HepG2 (cell line): Measurements from ENCODE around the gene SERPINA3. TPM values are rescaled to one million over a fixed set of nuclear protein-coding genes. Genes with fewer than 3 reads are reported as not detected.

Source experiments
- CENPX ChIP-seq: sonication (generic); formaldehyde crosslinking; IDR thresholded peaks from 2 replicates; pipeline ENCODE4 v1.9.0; 2021; ENCODE audit warnings: mild to moderate bottlenecking, missing genetic modification reagents, moderate library complexity
- GATAD2A ChIP-seq: IDR thresholded peaks from 2 replicates; pipeline ENCODE4 v1.6.1; 2016
- MTA1 ChIP-seq: sonication (generic); formaldehyde crosslinking; IDR thresholded peaks from 2 replicates; pipeline ENCODE4 v1.4.0; 2020; ENCODE audit warnings: missing genetic modification reagents, mild to moderate bottlenecking, borderline replicate concordance
- SCMH1 ChIP-seq: sonication (generic); formaldehyde crosslinking; IDR thresholded peaks from 2 replicates; pipeline ENCODE4 v1.9.0; 2021; ENCODE audit warnings: missing genetic modification reagents, mild to moderate bottlenecking, borderline replicate concordance
- TBX2 ChIP-seq: sonication (generic); formaldehyde crosslinking; IDR thresholded peaks from 2 replicates; pipeline ENCODE4 v1.5.0; 2020; ENCODE audit warnings: missing genetic modification reagents, mild to moderate bottlenecking, borderline replicate concordance
- ZNF883 ChIP-seq: sonication (generic); formaldehyde crosslinking; IDR thresholded peaks from 2 replicates; pipeline ENCODE4 v1.5.1; 2020; ENCODE audit warnings: mild to moderate bottlenecking, missing genetic modification reagents; ENCODE audit errors: not compliant biosample characterization
- polyA plus RNA-seq, 8 experiments: library from polyadenylated mRNA; depleted of rRNA in 3 of 8; stranded (reverse) in 7 of 8; unstranded in 1 of 8; fragments of >200 nt; fragmentation: Illumina TruSeq in 4 of 8; extraction: Trizol in 4 of 8; gene quantifications; 2 replicates each; pipeline versions ENCODE4 v1.2.1 to v1.2.3, GENCODE V29; 2011 to 2016; ENCODE audit warnings: low read depth in 4 of 8, missing spikeins in 1 of 8, mixed read lengths in 1 of 8; ENCODE audit not compliant: insufficient read depth in 1 of 8
- total RNA-seq, 5 experiments: library from RNA; depleted of rRNA; stranded (reverse); fragments of >200 nt; fragmentation: Illumina TruSeq; extraction: Trizol; gene quantifications; 2 replicates each; pipeline ENCODE4 v1.2.3, GENCODE V29; 2016; ENCODE audit warnings: low read depth in 1 of 5
- TF ChIP-seq, protein P1 (sequence below): sonication (generic); formaldehyde crosslinking; IDR thresholded peaks from 2 replicates; pipeline ENCODE4 v1.4.0; 2020; ENCODE audit warnings: missing genetic modification reagents, borderline replicate concordance
- TF ChIP-seq, protein P2 (sequence below), 2 experiments: fragments of 450-650 bp in 1 of 2; sonication (generic) in 1 of 2; formaldehyde crosslinking in 1 of 2; IDR thresholded peaks; 2 replicates each; pipeline versions ENCODE4 v1.6.1 to v1.8.0; 2016 to 2022; ENCODE audit warnings: antibody characterized with exemption in 1 of 2, mild to moderate bottlenecking in 1 of 2, missing genetic modification reagents in 1 of 2
- TF ChIP-seq, protein P3 (sequence below): sonication (generic); formaldehyde crosslinking; IDR thresholded peaks from 2 replicates; pipeline ENCODE4 v1.4.0; 2020; ENCODE audit warnings: missing genetic modification reagents, borderline replicate concordance
- TF ChIP-seq, protein P4 (sequence below): sonication (generic); formaldehyde crosslinking; IDR thresholded peaks from 2 replicates; pipeline ENCODE4 v1.4.0; 2020; ENCODE audit warnings: missing genetic modification reagents, borderline replicate concordance

SERPINA3 gene
- total and polyA plus RNA-seq, 2 of the 13 experiments (the other 11 are each of a cell fraction or from before 2014, with no cell fraction given) = 825 to 2,200 TPM

DNA sequence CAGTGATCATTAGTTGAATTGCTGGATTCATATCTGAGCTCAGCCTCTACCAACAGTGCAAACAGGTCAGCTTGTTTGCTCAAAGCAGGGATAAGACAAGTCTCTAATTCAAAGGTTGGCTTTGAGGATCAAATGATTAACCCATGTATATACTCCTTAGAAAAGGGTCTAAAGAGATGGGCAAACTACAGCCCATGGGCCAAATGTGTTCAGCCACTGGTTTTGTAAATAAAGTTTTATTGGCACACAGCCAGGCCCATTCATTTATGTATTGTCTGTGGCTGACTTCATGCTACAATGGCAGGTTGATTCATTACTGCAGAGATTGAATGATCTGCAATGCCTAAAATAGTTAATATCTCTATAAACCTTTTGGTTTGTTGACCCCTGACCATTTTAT, 47.8 kb upstream of the SERPINA3 start (continued):
- TF ChIP-seq, protein P1, sequence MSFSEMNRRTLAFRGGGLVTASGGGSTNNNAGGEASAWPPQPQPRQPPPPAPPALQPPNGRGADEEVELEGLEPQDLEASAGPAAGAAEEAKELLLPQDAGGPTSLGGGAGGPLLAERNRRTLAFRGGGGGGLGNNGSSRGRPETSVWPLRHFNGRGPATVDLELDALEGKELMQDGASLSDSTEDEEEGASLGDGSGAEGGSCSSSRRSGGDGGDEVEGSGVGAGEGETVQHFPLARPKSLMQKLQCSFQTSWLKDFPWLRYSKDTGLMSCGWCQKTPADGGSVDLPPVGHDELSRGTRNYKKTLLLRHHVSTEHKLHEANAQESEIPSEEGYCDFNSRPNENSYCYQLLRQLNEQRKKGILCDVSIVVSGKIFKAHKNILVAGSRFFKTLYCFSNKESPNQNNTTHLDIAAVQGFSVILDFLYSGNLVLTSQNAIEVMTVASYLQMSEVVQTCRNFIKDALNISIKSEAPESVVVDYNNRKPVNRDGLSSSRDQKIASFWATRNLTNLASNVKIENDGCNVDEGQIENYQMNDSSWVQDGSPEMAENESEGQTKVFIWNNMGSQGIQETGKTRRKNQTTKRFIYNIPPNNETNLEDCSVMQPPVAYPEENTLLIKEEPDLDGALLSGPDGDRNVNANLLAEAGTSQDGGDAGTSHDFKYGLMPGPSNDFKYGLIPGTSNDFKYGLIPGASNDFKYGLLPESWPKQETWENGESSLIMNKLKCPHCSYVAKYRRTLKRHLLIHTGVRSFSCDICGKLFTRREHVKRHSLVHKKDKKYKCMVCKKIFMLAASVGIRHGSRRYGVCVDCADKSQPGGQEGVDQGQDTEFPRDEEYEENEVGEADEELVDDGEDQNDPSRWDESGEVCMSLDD = no peak
- TF ChIP-seq SCMH1 (CRISPR knock-in tag) (no peak), MTA1 (CRISPR knock-in tag) (no peak), TBX2 (CRISPR knock-in tag) (no peak), GATAD2A (0 out of 2 replicates have a peak, but pooled peaks have one; percentile 18), CENPX (CRISPR knock-in tag) (no peak), ZNF883 (no peak)
- TF ChIP-seq, protein P2, sequence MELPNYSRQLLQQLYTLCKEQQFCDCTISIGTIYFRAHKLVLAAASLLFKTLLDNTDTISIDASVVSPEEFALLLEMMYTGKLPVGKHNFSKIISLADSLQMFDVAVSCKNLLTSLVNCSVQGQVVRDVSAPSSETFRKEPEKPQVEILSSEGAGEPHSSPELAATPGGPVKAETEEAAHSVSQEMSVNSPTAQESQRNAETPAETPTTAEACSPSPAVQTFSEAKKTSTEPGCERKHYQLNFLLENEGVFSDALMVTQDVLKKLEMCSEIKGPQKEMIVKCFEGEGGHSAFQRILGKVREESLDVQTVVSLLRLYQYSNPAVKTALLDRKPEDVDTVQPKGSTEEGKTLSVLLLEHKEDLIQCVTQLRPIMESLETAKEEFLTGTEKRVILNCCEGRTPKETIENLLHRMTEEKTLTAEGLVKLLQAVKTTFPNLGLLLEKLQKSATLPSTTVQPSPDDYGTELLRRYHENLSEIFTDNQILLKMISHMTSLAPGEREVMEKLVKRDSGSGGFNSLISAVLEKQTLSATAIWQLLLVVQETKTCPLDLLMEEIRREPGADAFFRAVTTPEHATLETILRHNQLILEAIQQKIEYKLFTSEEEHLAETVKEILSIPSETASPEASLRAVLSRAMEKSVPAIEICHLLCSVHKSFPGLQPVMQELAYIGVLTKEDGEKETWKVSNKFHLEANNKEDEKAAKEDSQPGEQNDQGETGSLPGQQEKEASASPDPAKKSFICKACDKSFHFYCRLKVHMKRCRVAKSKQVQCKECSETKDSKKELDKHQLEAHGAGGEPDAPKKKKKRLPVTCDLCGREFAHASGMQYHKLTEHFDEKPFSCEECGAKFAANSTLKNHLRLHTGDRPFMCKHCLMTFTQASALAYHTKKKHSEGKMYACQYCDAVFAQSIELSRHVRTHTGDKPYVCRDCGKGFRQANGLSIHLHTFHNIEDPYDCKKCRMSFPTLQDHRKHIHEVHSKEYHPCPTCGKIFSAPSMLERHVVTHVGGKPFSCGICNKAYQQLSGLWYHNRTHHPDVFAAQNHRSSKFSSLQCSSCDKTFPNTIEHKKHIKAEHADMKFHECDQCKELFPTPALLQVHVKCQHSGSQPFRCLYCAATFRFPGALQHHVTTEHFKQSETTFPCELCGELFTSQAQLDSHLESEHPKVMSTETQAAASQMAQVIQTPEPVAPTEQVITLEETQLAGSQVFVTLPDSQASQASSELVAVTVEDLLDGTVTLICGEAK (IDR thresholded peaks at IDR 0.05) = peak; percentile 90
- TF ChIP-seq, protein P2 (CRISPR knock-in tag; IDR thresholded peaks at IDR 0.05) = peak; percentile 99
- TF ChIP-seq, protein P3, sequence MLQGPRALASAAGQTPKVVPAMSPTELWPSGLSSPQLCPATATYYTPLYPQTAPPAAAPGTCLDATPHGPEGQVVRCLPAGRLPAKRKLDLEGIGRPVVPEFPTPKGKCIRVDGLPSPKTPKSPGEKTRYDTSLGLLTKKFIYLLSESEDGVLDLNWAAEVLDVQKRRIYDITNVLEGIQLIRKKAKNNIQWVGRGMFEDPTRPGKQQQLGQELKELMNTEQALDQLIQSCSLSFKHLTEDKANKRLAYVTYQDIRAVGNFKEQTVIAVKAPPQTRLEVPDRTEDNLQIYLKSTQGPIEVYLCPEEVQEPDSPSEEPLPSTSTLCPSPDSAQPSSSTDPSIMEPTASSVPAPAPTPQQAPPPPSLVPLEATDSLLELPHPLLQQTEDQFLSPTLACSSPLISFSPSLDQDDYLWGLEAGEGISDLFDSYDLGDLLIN (CRISPR knock-in tag) = no peak
- TF ChIP-seq, protein P4, sequence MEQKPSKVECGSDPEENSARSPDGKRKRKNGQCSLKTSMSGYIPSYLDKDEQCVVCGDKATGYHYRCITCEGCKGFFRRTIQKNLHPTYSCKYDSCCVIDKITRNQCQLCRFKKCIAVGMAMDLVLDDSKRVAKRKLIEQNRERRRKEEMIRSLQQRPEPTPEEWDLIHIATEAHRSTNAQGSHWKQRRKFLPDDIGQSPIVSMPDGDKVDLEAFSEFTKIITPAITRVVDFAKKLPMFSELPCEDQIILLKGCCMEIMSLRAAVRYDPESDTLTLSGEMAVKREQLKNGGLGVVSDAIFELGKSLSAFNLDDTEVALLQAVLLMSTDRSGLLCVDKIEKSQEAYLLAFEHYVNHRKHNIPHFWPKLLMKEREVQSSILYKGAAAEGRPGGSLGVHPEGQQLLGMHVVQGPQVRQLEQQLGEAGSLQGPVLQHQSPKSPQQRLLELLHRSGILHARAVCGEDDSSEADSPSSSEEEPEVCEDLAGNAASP (CRISPR knock-in tag) = no peak
